GM12878 (cell line): ENCODE data around the gene ANKHD1. TPM values are rescaled to one million over a fixed set of nuclear protein-coding genes. Genes with fewer than 3 reads are reported as not detected.

Experiments
- CEBPB ChIP-seq, 2 experiments: fragments of 150-350 bp in 1 of 2; IDR thresholded peaks; 2 replicates each; pipeline ENCODE4 v1.6.1; 2012 to 2014; ENCODE audit warnings: low read depth in 2 of 2, low read length in 2 of 2, borderline replicate concordance in 1 of 2, inconsistent platforms in 1 of 2
- CHD4 ChIP-seq: fragments of 200-600 bp; sonication (generic); IDR thresholded peaks from 2 replicates; pipeline ENCODE4 v1.6.1; 2016; ENCODE audit warnings: mild to moderate bottlenecking
- CREB1 ChIP-seq: IDR thresholded peaks from 2 replicates; pipeline ENCODE4 v1.6.1; 2012; ENCODE audit warnings: low read depth, mild to moderate bottlenecking, inconsistent platforms
- FOXM1 ChIP-seq: IDR thresholded peaks from 2 replicates; pipeline ENCODE4 v1.6.1; 2012; ENCODE audit warnings: low read depth, mild to moderate bottlenecking, inconsistent platforms, low read length, moderate library complexity
- HCFC1 ChIP-seq: fragments of 150-350 bp; IDR thresholded peaks from 2 replicates; pipeline ENCODE4 v1.6.1; 2014; ENCODE audit warnings: low read length
- IRF4 ChIP-seq: IDR thresholded peaks from 2 replicates; pipeline ENCODE4 v1.6.1; 2011; ENCODE audit warnings: low read depth, low read length
- JUND ChIP-seq: IDR thresholded peaks from 2 replicates; pipeline ENCODE4 v1.6.1; 2012; ENCODE audit warnings: low read depth, mild to moderate bottlenecking, low read length, improper control_type of control experiment, moderate library complexity
- MEF2A ChIP-seq: IDR thresholded peaks from 2 replicates; pipeline ENCODE4 v1.6.1; 2011; ENCODE audit warnings: low read depth, mild to moderate bottlenecking, low read length, moderate library complexity; ENCODE audit not compliant: insufficient read depth
- MEF2B ChIP-seq: fragments of 450-650 bp; IDR thresholded peaks from 2 replicates; pipeline ENCODE4 v1.6.1; 2018; ENCODE audit warnings: mild to moderate bottlenecking, moderate library complexity; ENCODE audit not compliant: partially characterized antibody, poor library complexity, severe bottlenecking
- MXI1 ChIP-seq: fragments of 150-350 bp; IDR thresholded peaks from 2 replicates; pipeline ENCODE4 v1.6.1; 2011; ENCODE audit warnings: low read depth, mild to moderate bottlenecking, inconsistent platforms, low read length, improper control_type of control experiment
- NFYB ChIP-seq: IDR thresholded peaks from 2 replicates; pipeline ENCODE4 v1.6.1; 2011; ENCODE audit warnings: low read depth, mild to moderate bottlenecking, low read length, improper control_type of control experiment, moderate library complexity; ENCODE audit not compliant: insufficient read depth
- PML ChIP-seq: IDR thresholded peaks from 2 replicates; pipeline ENCODE4 v1.6.1; 2012; ENCODE audit warnings: low read length, inconsistent platforms
- PRDM15 ChIP-seq: fragments of 450-650 bp; formaldehyde crosslinking; IDR thresholded peaks from 2 replicates; pipeline ENCODE4 v1.4.0; 2020; ENCODE audit warnings: mild to moderate bottlenecking, moderate library complexity
- RAD21 ChIP-seq: IDR thresholded peaks from 2 replicates; pipeline ENCODE4 v1.6.1; 2011; ENCODE audit warnings: mild to moderate bottlenecking, low read depth, low read length, moderate library complexity; ENCODE audit not compliant: insufficient read depth
- SKIL ChIP-seq: fragments of 450-650 bp; IDR thresholded peaks from 2 replicates; pipeline ENCODE4 v1.6.1; 2017; ENCODE audit warnings: mild to moderate bottlenecking, low read depth, inconsistent platforms; ENCODE audit not compliant: poor library complexity, severe bottlenecking
- SMAD1 ChIP-seq: fragments of 450-650 bp; IDR thresholded peaks from 2 replicates; pipeline ENCODE4 v1.6.1; 2018; ENCODE audit warnings: mild to moderate bottlenecking, low read depth; ENCODE audit not compliant: partially characterized antibody
- SMAD5 ChIP-seq: IDR thresholded peaks from 2 replicates; pipeline ENCODE4 v1.6.1; 2016; ENCODE audit warnings: antibody characterized with exemption, low read depth
- SMARCA5 ChIP-seq: fragments of 450-650 bp; IDR thresholded peaks from 2 replicates; pipeline ENCODE4 v1.6.1; 2017; ENCODE audit warnings: mild to moderate bottlenecking
- SMC3 ChIP-seq: IDR thresholded peaks from 2 replicates; pipeline ENCODE4 v1.6.1; 2011; ENCODE audit warnings: low read length, improper control_type of control experiment, borderline replicate concordance
- TAF1 ChIP-seq: IDR thresholded peaks from 2 replicates; pipeline ENCODE4 v1.6.1; 2011; ENCODE audit warnings: mild to moderate bottlenecking, low read depth, low read length, borderline replicate concordance
- TCF12 ChIP-seq: IDR thresholded peaks from 2 replicates; pipeline ENCODE4 v1.6.1; 2011; ENCODE audit warnings: low read depth, mild to moderate bottlenecking, low read length
- ZNF207 ChIP-seq: fragments of 450-650 bp; IDR thresholded peaks from 2 replicates; pipeline ENCODE4 v1.6.1; 2014; ENCODE audit warnings: antibody characterized with exemption, mild to moderate bottlenecking, borderline replicate concordance
- ZNF274 ChIP-seq: IDR thresholded peaks from one replicate; pipeline ENCODE4 v1.8.0; 2011; ENCODE audit not compliant: insufficient read length, insufficient read depth
- ZSCAN29 ChIP-seq: fragments of 450-650 bp; IDR thresholded peaks from 2 replicates; pipeline ENCODE4 v1.6.1; 2017; ENCODE audit warnings: mild to moderate bottlenecking, moderate library complexity
- polyA plus RNA-seq, 11 experiments: library from polyadenylated mRNA; depleted of rRNA in 4 of 11; unstranded in 6 of 11; stranded (reverse) in 5 of 11; fragments of >200 nt; fragmentation: Nextera tagmentation in 4 of 11; fragmentation: Illumina TruSeq in 1 of 11; extraction: Ambion mirVana in 4 of 11; extraction: Trizol in 1 of 11; gene quantifications; 1 replicate in 1 of 11; 2 replicates in 10 of 11; pipeline versions ENCODE4 v1.2.1 to v1.2.3, GENCODE V29; 2011 to 2016; ENCODE audit warnings: inconsistent platforms in 2 of 11, missing spikeins in 2 of 11, low read depth in 1 of 11
- total RNA-seq, 4 experiments: library from RNA; depleted of rRNA in 3 of 4; stranded (reverse); fragments of >200 nt in 3 of 4; fragmentation: Illumina TruSeq in 1 of 4; extraction: Trizol in 1 of 4; gene quantifications; 2 replicates each; pipeline versions ENCODE4 v1.2.1 to v1.2.3, GENCODE V29; 2013 to 2021

ANKHD1 gene
- total and polyA plus RNA-seq, 10 of the 15 experiments (the other 5 are each of a cell fraction or from before 2014, with no cell fraction given), result 31.6 to 96.8 (median 74.3) TPM

DNA sequence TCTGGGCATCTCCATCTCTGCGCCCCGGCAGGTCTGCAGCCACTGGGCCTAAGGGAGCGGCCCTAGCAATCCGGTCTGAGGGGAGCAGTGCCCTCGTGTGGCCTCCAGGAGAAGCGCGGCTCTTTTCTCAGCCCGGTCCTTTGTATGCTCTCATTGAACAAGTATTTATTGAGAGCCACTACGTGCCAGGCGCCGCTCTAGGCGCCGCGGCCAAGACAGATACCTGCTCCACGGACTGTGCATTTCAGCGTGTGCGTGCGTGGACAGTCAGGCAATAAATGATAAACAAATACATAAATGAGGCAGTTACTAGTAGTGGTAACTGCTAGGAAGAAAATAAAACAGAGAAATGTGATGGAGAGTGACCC is 43.9 kb upstream of the ANKHD1 start (continued):
- TF ChIP-seq MEF2B, result no peak
- no peak for TF ChIP-seq SMAD5
- no peak for TF ChIP-seq CREB1
- TF ChIP-seq NFYB, result no peak
- TF ChIP-seq TCF12, result no peak
- TF ChIP-seq SMAD1, result no peak
- TF ChIP-seq PML, result no peak
- TF ChIP-seq MEF2A, result no peak
- TF ChIP-seq SMC3, result peak; percentile 82
- no peak for TF ChIP-seq HCFC1
- TF ChIP-seq IRF4, result no peak
- no peak for TF ChIP-seq ZSCAN29
- TF ChIP-seq ZNF274, result no peak
- TF ChIP-seq ZNF207, result 0 out of 2 replicates have a peak, but pooled peaks have one; percentile 25
- no peak for TF ChIP-seq JUND
- TF ChIP-seq PRDM15 (CRISPR knock-in tag), result no peak
- no peak for TF ChIP-seq SKIL
- no peak for TF ChIP-seq FOXM1
- TF ChIP-seq SMARCA5, result peak; percentile 71; the same call in 1 of the 2 replicates
- TF ChIP-seq MXI1, result no peak
- no peak for TF ChIP-seq TAF1
- TF ChIP-seq CEBPB (IDR thresholded peaks at IDR 0.05; ENCODE audit: borderline replicate concordance in 1 of 2, low read depth in 2 of 2, low read length in 2 of 2), result no peak
- TF ChIP-seq RAD21, result peak; percentile 85
- no peak for TF ChIP-seq CHD4
